Posterior vena cava (tissue), 2 donors: ENCODE data around the gene DPH1. TPM values are rescaled to one million over a fixed set of nuclear protein-coding genes. Genes with fewer than 3 reads are reported as not detected.
A peak's percentile ranks its signal among the peaks of the same experiment; 100 is the strongest.

Experiments
- DNase-seq: peaks from one replicate; pipeline ENCODE4 v3.0.0-alpha.2; 2020; ENCODE audit warnings: low spot score
- intact Hi-C, 2 donors: fragments of 100-400 bp; cut with DNase I; formaldehyde crosslinking; loops; one replicate each; pipeline versions ENCODE4 v1.14.1 to v1.14.2; 2022 to 2023
- microRNA-seq, 2 donors: library from miRNA; unstranded; fragments of <30 nt; microRNA quantifications; one replicate each; pipeline ENCODE4 v1.2.0, GENCODE V29; 2020 to 2021; ENCODE audit warnings: borderline microRNAs expressed in 2 of 2
- total RNA-seq, 2 donors: library from RNA; stranded (reverse); fragmentation: NEBNext Ultra II Directional; extraction: Animal tissue kit (Norgen Biotek cat#: 25700); gene quantifications; one replicate each; pipeline ENCODE4 v1.2.1, GENCODE V29; 2021
- donor health status: DM: yes; HTN: yes; CAD: no.
- donor health status: DM: yes; HTN: yes; CAD: no.

DPH1 gene
- total RNA-seq, 2 donors from 2014 or later = 26.5 to 27.9 TPM

DNA sequence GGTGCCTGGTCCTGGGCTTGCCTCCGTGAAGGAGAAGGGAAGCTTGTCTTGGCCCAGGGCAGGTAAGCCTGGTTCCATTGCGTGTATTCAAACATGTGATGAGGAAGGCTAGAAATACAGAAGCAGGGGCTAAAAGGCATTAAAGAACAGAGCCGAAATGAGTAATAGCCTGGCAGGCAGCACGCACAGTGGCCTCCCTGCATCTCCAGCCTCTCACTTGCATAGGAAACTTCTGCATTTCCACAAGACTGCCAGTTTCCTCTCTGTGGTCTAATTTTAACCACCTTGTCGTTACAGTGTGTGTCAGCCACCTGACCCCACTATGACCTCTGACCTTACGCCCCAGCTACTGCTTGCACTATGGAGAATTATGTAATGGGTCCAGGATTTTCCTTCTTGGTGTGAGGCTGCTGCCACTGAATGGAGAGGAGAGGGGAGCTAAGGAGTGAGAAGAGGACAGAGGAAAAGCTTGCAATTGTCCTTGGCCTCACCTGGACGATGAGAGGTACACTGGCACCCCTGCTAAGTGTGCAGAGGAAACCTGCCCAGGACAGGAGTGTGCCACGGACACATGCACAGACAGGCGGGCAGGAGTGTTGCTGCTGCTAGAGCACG lies 57.8 kb downstream of the DPH1 start:
- peak; percentile 93 for DNase-seq
- intact Hi-C loops = no loop called here

DNA sequence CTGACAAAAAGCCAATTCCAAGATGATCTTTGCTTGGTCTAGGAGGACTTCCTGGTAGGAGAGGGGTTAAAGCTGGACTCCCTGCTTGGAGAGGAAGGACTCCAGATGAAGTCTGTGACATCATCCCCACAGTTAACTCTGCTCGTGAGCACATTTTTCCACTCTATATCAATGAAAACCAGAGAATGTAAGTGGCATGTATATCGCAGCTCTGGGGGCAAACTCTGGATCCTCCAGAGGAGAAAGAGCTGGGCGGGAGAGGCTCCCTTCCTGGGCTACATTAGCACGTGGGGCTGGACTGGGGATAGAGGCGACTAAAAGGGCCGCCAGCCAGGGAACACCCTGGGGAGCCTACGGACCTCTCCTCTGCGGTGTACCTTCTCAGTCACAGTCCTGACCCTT lies 59.1 kb downstream of the DPH1 start:
- intact Hi-C loops = no loop called here
- no peak for DNase-seq

DNA sequence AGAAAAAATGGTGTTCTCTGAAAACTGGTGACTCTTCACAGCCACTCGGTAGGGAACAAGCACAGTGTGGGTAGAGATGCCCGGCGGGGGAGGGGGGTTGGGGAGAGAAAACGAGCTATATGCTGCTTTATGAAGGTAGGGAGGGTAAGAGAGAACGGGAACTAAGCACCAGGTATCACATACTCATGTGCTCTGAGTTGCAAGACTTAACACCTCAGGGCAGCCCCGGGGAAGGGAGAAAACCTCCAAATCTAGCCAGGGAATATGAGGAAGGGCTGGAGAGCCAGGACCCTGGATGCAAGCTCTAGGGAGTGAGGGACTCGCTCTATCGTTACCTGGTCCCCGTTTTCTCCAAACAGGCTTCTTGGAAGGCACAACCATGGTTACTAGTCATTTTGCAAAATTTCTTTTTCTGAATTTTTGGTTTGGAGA lies 60.3 kb downstream of the DPH1 start:
- intact Hi-C loops = loop anchor here (5.0 to 10.0 kb wide), 3 partner anchors 33 to 155 kb away; partner anchors contain the start of gene HIC1 (in 1 of the 2)

DNA sequence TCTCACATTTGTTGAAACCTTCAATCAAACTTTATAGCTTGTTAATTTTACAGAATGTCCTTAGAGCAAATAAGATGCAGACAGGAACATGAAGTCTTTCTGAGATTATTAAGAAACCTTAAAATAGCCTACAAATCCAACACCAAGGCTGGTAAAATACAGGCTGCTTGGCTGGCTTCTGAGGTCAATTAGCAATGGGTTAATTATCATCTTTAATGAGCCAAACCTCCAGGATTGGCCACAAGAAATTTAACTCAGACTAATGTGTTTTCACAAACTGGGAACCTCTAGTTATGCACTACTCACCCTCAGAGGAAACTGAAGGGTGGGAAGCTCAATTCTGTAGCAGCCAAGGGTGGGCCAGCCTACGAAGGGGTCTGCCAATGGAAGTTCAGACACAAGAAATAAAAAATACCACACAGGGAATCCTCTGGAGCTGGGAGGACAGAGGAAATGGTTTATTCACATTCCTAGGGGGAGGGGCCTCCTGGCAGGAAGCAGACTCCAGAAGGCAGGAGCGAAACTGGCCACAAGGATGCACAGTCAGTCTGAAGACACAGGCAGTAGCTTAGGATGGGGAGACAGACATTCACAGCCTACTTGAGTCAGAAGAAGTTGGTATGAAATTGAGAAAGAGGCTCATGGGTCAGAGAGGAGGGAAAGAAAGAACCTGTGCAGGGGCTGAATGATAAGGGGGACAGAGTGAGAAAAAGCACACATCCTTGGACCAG lies 61.0 kb downstream of the DPH1 start:
- DNase-seq = no peak
- intact Hi-C loops = loop anchor here (5.0 to 10.0 kb wide), 3 partner anchors 34 to 154 kb away; partner anchors contain the start of gene HIC1 (in 1 of the 2)

More for the DNA sequence above, 60.3 kb downstream of the DPH1 start:
- no peak for DNase-seq

DNA sequence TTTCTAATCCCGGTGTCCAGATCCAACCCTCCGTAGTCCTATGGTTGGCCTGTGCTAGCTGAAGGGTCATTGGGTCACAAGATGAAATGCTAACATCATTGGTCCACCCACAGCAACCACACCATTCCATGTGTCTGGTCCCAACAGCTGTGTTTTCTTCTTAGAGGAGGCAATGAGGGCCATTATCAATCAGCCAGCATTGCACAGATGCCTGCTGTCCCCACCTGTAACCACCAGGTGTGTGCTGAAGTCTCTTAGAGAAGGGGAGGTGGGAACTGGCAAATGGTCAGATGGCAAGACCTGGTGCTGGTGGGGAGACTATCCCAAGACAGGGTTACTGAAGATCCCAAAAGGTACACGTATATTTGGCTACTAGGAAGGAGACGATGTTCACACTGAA lies 62.3 kb downstream of the DPH1 start:
- DNase-seq = no peak
- intact Hi-C loops = loop anchor here (5.0 to 10.0 kb wide), 3 partner anchors 35 to 153 kb away; partner anchors contain the start of gene HIC1 (in 1 of the 2)

DNA sequence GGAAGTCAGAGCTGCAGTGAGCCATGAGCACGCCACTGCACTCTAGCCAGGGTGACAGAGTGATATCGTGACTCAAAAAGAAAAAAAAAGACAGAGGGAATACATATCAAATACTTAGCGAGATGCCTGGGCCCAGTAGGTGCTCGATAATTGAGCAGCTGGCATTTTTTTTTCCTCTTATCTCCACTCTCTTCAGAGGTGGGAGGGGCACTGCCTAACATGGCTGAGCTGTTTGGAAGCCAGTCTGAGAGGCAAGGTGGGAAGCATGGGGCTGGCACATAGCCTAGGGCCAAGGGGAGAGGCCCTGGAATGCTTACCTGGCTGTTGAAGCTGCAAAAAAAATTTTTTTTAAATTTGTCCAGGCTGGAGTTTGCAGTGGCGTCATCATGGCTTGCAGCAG lies 63.4 kb downstream of the DPH1 start:
- intact Hi-C loops = loop anchor here (5.0 to 10.0 kb wide), 3 partner anchors 36 to 151 kb away; partner anchors contain the start of gene HIC1 (in 1 of the 2)

More for the DNA sequence above, 63.4 kb downstream of the DPH1 start:
- DNase-seq = no peak

Small RNA genes lying within 50 kb of the gene (microRNA-seq; reads per million reads assigned to microRNA genes)
- gene MIR132 = 1,426 to 1,676 reads per million in 2 donors
- gene MIR212 = 65.2 to 88.2 reads per million in 2 donors

Other genes starting within 250 kb of the DPH1 start
- 10 to 100 TPM; 16.8 to 19.7 TPM for gene SMYD4, start 200.3 kb upstream of the DPH1 start, total RNA-seq
- 10 to 100 TPM; 77.3 to 86.2 TPM for gene RPA1, start 200.1 kb upstream of the DPH1 start, total RNA-seq
- gene RTN4RL1, start 4.8 kb upstream of the DPH1 start, total RNA-seq = 1 to 10 TPM; 1.3 to 4.3 TPM
- 10 to 100 TPM; 17.4 to 21.2 TPM for gene OVCA2, start 11.9 kb downstream of the DPH1 start, total RNA-seq
- gene HIC1, start 24.9 kb downstream of the DPH1 start, total RNA-seq = 10 to 100 TPM; 41.3 to 64.2 TPM